SW 1271 (cell line): ENCODE measurements around the gene KRAS.
"Not testable (repeated sequence)": the region's sequence is repeated elsewhere in the genome, so short reads cannot be mapped to it uniquely, and the experiment has no call there.

ENCODE experiments used
- DNase-seq, 2 experiments: peaks; one replicate each; lab custom pipeline; 2025; lab: John Stamatoyannopoulos, UW

The KRAS gene

DNA sequence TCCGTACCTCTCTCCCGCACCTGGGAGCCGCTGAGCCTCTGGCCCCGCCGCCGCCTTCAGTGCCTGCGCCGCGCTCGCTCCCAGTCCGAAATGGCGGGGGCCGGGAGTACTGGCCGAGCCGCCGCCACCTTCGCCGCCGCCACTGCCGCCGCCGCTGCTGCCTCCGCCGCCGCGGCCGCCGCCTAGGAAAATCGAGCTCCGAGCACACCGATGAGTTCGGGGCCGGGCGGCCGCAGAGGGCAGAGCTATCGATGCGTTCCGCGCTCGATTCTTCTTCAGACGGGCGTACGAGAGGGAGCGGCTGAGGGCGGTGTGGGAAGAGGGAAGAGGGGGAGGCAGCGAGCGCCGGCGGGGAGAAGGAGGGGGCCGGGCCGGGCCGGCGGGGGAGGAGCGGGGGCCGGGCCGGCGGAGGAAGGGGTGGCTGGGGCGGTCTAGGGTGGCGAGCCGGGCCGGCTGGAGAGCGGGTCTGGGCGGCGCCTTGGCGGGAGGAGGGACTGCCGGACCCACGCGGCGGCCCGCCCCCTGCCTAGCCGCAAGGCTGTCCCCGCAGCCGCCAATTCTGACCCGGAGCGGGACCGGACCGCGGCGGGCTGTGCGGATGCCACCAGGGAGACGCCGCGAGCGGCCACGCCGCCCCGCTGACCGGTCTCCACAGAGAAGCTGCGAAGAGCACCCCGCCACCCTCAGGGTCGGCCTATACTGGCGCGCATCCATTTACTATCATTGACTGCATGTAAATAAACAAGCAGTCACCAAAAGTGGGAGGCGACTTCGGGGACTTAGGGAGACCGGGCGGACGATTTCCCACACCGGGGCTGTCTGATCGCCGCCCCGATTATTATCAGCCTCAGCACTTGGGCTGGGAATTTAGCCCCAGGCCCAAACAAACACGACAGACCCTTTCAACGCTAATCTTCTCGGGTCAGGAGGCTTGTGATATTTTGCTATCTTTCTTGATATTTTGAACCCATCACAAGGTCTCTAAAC, at the start of gene KRAS:
Gene KRAS, minus strand, starts transcription at position 186 of the 987 bp plus-strand sequence.
- peak; percentile 94 to 98 for DNase-seq

DNA sequence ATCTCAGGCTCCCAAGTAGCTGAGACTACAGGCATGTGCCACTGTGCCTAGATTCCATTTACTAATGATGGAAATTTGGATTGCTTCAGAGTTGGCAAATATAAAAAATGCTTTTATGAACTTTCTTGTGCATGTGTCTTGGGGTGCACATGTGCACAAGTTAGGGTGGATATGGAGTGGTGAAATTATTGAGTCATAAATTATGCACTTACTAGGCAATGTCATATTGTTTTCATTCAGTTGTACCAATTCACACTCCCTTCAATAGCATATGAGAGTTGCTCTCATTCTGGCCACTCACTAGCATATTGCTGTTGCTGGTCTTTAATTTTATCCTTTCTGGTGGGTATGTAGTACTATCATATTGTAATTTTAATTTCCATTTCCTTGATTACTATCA, 45.7 kb upstream of the KRAS start:
- no peak for DNase-seq

DNA sequence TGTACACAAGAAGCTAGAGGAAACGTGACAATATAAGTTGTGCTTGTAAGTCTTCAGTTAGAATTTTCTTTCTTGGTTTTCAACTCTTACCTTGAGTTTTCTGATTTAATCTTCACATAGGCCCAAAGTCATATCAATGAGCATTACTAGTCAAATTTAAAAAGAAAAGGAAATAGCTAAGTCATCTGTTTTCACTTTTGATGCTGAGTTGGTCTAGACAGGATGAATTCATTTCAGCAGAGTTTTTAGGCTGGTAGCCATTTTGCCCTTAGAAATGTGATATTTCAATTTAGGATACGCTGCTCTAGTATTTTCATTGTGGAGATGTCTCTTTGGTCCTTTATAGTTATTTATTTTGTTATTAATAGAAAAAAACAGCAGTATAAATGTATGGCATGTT, 44.6 kb upstream of the KRAS start:
- no peak for DNase-seq

DNA sequence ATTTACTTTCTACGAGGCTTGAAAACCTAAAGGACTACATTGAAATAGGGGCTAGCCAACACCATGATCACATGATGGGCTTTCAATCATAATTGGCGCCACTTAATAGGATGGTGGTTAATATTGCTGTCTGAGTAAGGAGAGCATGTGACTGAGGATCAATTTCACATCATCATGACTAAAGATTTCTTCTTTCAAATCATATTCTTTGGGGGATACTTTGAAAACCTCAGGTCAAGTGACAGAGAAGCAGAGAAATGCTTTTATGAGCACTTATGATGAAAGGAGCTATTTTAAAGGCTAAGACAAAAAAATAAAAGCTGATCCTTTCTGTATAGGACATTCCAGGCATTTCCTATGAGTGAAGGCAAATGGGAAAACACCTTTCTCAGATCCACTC, 42.9 kb upstream of the KRAS start:
- DNase-seq, result no peak

DNA sequence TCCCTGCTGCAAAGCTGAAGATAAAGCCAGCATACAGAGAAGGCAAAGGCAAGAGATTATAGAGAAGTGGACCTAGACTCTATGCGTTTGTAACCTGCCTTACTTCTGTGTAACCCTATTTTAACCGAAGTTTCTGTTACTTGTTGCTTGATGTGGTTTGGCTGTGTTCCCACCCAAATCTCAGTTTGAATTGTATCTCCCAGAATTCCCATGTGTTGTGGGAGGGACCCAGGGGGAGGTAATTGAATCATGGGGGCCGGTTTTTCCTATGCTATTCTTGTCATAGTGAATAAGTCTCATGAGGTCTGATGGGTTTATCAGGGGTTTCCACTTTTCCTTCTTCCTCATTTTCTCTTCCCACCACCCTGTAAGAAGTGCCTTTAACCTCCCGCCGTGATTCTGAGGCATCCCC, 42.1 kb upstream of the KRAS start:
- DNase-seq, result not testable (repeated sequence)

DNA sequence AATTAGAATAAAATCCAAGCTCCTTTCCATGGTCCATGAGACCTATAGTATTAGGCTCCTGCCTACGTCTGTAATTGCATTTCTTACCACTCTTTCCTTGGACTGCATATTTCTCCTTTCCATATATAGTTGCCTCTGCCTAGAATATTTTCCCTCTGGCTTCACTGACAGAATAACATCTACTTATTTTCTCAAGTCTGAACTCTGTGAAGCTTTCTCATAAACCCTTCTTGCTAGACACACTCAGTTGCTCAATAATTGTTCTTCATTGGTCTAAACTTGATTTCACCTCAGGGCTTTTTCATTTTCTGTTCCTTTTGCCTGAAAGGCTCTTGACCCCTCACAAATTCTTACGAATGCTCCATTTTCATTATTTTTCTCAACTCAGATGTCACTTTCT, 36.9 kb upstream of the KRAS start:
- no peak for DNase-seq

DNA sequence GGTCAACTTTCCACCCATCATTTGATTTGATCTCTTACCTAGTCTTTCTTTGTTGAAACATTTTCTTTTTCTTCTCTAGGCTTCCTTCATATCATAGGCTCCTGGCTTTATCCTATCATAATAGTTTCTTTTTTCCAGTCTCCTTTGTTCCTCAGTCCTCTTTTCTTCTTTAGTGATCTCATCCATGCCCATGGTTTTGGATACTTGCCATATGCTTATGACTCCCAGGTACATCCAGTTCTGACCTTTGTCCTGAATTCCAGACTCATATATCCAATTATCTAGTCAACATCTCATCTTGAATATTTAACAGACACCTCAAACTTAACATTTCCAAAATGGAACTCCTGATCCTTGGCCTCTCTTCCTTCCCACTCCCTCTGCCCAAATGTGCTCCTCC, 36.1 kb upstream of the KRAS start:
- no peak for DNase-seq

DNA sequence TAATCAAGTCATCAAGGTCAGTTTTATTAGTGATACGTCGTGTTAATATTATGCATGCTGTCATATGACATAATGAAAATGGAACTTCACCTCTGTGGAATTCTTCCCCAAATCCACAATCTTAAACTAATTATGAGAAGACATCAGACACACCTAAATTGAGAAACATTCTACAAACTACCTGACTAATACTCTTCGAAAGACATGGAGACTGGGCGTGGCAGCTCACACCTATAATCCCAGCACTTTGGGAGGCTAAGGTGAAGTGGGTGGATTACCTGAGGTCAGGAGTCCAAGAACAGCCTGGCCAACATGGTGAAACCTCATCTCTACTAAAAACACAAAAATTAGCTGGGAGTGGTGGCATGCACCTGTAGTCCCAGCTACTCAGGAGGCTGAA, 33.3 kb upstream of the KRAS start:
- no peak for DNase-seq

DNA sequence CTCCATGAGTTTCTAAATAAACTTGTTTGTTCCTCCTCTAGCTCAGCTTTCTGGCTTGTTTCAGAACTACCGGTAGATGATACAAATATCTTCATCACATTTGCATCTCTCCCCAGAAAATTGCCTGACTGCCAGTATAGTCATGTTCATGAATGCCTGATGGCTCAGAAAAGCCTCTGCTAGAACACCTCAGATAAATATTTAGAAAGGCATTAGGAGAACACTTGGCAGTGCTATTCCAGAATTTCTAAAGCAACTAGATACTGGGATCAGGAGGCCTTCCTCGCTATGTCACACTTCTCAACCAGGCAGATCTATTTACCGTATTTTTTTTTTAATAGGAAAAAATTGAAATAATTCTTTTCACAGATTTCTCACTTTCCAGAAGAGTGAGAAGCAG, 32.3 kb upstream of the KRAS start:
- no peak for DNase-seq

DNA sequence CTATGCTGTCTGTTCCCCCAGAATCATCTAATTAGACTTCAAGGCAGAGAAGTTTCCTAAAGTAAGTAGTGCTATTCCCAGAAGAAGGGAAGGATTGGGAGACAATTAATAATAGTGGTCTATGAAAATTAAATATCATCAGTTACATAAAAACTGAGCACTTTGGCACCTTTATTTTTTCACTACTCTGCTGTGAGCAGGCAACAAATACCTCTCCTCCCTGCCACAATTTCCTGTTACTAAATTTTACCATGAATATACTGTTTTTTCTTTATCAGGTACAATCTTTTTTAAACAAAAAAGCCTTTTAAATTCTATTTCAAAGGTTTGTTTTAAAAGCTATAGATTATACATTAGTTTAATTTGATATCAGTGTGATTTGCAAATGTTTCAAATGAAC, 29.4 kb upstream of the KRAS start:
- DNase-seq, result no peak

DNA sequence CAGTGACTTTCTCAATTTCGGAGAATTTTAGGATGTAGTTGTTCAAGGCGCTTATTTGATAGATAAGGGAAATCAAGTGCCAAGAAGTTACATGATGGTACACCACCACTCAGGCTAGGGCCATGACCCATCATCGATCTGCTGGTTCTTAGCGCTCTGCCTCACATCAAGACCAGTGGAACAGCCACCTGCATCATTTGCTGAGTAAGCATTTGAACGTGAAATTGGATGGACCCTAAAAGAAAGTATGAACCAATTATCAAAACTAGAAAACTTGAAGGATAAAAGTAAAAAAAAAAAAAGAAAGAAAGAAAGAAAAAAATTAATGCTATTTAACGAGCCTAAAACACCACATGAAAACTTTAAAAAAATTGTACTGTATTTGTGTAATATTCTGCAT, 27.5 kb upstream of the KRAS start:
- no peak for DNase-seq

DNA sequence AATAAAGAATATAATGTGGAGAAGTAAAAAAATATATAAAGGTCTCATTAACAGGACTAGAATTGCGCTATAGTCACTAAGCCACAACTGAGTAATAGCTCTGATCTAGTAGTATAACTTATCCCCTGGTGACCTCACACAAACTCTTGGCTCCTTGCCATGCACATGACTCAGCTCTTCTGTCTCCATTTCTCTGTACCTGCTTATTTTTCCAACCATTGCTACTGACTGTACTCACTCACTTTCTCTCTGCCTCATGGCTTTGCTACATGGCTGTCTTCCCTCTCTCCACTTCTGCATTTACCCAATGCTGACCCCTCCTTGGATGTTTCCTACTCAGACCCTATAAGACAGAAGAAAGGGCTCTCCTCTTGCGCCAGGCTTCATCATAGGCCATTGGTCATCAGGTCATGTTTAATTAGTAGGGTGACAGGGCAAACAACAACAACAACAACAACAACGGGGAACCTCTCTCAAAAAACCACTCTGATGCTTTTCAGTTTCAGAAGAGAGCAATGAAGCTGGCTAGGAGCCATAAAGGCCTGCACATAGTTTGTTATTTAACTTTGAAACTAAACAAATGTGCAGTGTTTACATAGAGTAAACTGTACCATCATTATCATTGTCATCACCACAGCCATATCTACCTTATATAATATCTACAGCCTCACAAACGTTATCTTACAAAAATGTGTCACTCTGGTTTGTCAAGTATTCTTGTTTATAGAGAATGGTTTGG, 25.6 kb upstream of the KRAS start:
- peak in 1 of 2 experiments; percentile 43 for DNase-seq

DNA sequence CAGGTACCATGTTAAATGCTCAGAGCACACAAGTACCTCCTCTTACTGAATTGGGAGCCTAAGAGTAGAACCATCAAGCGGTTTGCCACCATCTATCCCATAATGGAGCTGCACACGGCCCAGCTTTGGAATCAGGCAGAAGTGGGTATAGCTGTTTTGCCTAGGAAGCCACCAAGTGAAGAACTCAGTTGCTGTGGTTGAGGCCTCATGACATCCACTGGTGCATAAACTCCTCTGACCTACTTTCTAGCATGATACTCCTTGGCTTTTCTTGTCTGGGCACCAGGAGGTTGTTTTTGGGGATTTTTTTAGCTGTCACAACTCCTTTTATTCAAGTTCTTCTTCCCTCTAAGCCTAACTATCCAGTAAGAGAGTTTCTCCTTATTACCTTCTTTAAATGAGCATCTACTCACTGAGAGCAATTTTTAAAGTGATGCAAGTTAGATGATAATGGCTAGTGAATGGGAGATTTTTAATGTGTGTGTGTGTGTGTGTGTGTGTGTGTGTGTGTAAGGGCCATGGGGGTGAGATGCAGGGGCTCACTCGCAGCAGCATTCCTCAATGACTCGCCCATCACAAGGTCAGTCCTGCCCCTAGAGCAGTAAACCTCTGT, 20.9 kb upstream of the KRAS start:
- no peak for DNase-seq

DNA sequence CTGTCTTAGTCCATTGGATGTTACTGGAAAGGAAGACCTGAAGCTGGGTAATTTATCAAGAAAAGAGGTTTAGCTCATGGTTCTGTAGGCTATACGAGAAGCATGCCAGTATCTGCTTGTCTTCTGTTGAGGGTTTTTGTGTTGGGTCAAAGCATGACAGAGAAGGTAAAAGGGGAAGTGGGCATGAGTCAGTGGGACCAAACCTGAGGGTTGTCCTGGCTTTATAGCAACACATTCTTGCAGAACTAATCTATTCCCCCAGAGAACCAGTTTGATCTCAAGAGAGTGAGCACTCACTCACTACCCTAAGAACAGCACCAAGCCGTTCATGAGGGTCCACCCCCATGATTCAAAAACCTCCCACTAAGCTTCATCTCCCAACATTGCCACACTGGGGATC, 19.0 kb upstream of the KRAS start:
- no peak for DNase-seq

DNA sequence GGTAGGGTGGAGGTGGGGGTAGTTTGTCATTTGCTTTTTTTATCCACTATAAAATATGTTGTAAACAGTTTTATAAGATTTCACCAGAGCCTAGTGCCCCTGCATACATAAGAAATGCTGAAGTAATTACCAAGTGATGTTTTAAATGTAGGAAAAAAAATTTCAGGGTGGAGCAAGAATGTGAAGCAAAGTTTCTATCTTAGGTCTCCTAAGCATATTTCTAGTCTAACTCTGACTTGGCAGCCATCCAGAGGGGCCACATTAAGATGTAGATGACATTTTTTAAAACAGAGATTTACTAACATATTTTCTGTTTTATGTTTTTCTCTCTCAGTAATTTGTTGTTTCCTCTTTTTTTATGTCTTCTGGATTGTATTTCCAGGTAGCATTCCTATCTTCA, 15.8 kb upstream of the KRAS start:
- DNase-seq, result no peak

DNA sequence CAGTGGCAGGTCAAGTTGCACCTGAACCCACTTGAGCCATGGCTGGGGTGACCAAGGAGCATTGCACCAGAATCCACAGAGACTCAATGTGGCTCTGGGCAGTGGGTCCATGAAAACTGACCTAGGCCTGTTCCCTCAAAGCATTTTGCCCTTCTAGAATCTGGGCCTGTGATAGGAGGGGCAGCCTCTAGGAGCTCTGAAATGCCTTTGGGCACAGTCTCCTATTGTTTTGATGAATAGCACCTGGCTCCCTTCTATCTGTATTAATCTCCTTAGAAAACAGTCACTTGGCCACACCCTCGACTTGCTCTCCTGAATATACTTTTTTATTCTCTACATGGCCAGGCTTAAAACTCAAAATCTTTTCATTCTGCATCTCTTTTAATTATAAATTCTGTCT, 14.1 kb upstream of the KRAS start:
- DNase-seq, result no peak

DNA sequence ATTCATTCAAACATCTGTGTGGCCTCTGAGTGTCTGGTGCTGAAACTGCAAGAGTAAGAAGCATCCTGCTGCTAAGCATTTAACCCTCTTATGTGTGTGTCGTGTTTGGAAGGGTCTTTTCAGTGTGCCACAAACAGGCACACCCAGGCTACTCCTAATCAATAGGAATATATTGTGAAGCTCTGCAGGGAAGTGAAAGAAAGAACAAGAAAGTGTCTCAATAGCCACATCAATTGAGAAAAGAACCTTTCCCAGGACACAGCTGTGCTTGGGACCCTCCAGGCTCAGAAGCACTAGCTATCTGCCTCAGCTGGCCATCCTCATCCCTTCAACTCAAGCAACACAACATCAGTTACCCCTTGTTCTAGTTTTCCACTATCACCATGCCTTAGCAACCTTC, 13.4 kb upstream of the KRAS start:
- DNase-seq, result no peak

DNA sequence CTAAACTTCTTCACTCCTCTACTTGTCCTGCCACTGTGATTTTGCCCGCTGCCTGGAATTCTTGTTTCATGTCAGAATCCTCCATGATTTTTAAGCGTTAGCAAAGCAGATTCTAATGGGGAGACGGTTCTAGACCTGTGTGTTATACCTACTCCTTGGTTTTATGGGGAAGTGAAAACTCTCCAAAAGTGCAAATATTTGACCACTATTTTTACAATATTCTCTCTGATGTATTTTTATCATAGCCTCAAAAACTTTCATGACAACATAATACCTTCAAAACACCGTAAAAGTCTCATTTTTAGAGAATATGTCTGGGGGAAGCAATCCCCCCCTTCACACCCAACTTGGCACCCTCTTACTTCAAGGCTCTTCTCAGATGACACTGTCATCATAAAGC, 12.9 kb upstream of the KRAS start:
- DNase-seq, result no peak

DNA sequence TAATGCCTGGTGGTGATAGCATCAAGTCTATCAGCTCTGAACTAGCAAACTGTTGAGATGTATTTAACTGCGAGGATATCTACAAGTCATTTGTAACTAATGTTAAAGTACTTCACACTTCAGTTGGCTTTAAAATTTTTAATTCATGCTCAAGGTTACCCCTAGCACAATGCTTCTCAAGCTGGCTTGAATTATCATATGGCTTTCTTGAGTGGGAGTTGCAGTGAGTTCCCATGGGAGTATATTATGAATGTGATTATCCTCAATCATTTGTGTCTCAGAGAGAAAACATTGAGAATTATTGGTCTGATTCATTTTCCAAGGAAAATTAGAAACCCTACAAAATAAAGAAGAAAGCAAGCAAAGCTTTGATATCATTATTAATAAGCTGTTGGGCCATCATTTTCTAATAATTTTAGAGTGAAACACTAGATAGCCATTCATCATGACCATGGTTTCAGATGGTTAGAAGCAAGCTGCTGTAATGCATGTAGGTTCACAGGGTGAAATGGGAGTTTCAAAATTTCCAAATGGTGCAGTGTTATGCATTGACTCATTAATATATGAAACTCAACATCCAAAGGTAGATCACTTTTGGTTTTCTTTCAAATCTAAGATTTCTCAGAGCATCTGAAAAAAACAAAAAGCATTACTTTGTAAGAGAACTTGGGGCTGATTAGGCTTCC, 11.8 kb upstream of the KRAS start:
- DNase-seq, result no peak

DNA sequence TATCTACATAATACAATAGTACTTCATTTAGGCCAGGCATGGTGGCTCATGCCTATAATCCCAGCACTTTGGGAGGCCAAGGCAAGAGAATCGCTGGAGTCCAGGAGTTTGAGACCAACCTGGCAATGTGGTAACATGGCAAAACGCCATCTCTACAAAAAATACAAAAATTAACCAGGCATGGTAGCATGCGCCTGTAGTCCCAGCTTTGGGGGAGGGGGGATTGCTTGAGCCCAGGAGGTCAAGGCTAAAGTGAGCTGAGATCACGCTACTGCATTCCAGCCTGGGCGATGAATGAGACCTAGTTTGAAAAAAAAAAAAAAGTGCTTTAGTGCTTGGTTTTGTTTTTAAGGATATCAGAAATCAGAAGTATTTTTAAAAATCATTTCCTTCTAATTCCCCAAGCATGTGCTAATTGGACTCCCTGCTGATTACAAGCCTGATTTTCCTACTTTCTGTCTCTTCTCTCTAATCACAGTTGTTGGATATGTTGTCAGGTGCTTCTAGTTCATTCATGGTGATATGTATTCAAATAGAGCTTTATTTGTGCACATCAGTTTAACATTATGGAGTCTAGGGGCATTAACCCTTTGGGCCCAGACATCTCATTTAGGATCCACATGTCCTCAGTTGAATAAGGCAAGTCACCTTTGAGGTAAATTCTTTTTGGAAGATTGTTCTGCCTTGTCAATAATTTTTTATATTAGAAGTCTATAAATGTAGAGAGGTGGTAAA, 7.0 kb upstream of the KRAS start:
- DNase-seq, result no peak

DNA sequence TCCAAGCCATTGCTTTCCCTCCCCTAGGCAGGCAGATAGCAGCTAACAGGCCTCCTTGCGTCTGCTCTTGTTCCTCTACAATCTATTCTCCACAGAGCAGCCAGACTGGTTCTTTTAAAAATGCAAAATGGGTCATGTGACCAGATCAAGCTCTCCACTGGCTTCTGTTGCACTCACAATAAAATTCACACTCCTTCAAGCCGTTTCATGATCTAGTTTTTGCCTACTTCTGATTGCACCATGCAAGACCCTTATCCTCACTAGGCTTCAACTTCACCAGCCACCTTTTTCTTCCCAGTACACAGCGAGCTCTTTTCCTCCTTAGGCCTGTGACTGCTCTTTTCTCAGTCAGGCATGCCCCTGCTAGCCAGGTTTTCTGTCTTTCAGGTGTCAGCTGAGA, 6.1 kb upstream of the KRAS start:
- no peak for DNase-seq

DNA sequence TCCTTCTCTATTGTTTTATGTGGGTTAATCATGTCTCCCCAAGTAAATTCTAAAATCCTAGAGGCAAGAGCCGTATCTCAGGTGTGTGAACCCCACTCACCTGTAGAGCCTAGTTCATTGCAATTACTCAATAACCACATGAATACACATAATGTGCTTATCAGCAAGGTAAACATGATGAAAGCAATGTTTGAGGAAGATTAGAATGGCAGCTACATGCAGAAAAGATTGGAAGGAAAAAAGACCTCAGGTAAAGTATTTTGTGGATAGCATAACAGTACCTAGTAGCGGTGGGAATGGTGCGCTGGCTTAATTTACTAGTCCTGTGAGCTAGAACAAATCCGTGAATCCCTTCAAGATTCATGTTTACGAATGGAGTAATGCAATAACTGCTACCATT, 5.3 kb upstream of the KRAS start:
- DNase-seq, result no peak
